Peyer's patch (tissue), 4 donors: ENCODE data around the gene AMDHD1. TPM values are rescaled to one million over a fixed set of nuclear protein-coding genes. Genes with fewer than 3 reads are reported as not detected.

Experiments used
- DNase-seq, 3 donors: peaks; one replicate each; pipeline ENCODE4 v3.0.0-alpha.2; 2017 to 2019
- H3K27ac ChIP-seq, 4 donors: fragments of 200-600 bp; sonication (generic); one replicate each; pipeline ENCODE4 v1.5.1; 2016 to 2019
- H3K27me3 ChIP-seq, 2 donors: fragments of 200-600 bp; sonication (generic); one replicate each; pipeline ENCODE4 v1.5.1; 2019
- H3K36me3 ChIP-seq, 3 donors: fragments of 200-600 bp; sonication (generic); one replicate each; pipeline ENCODE4 v1.5.1; 2016 to 2019
- H3K4me1 ChIP-seq, 4 donors: fragments of 200-600 bp; sonication (generic); one replicate each; pipeline ENCODE4 v1.5.1; 2016 to 2019
- H3K4me3 ChIP-seq, 4 donors: fragments of 200-600 bp; sonication (generic); 1 replicate in 3 of 4; 2 replicates in 1 of 4; pipeline ENCODE4 v1.5.1; 2016 to 2019; ENCODE audit warnings: mild to moderate bottlenecking in 1 of 4
- H3K9me3 ChIP-seq, 4 donors: fragments of 200-600 bp; sonication (generic); one replicate each; pipeline ENCODE4 v1.5.1; 2016 to 2019; ENCODE audit warnings: mild to moderate bottlenecking in 1 of 4
- POLR2A ChIP-seq, 2 donors: fragments of 450-650 bp; IDR thresholded peaks; one replicate each; pipeline ENCODE4 v1.5.1; 2017; ENCODE audit warnings: antibody characterized with exemption in 2 of 2, mild to moderate bottlenecking in 2 of 2, moderate library complexity in 2 of 2
- total RNA-seq, 4 donors: library from RNA; depleted of rRNA; stranded (reverse); fragments of >200 nt; gene quantifications; one replicate each; pipeline ENCODE4 v1.1.0, GENCODE V29; 2016
- TF ChIP-seq, protein P1 (sequence below), 6 experiments: fragments of 450-650 bp in 4 of 6; fragments of 200-600 bp in 2 of 6; sonication (generic) in 1 of 6; IDR thresholded peaks; one replicate each; pipeline ENCODE4 v1.5.1; 2017 to 2019; ENCODE audit warnings: antibody characterized with exemption in 6 of 6, mild to moderate bottlenecking in 3 of 6, moderate library complexity in 1 of 6

Gene AMDHD1
- total RNA-seq, 4 donors from 2014 or later: 1.7 to 3.5 (median 2.5) TPM; not detected in 1

DNA sequence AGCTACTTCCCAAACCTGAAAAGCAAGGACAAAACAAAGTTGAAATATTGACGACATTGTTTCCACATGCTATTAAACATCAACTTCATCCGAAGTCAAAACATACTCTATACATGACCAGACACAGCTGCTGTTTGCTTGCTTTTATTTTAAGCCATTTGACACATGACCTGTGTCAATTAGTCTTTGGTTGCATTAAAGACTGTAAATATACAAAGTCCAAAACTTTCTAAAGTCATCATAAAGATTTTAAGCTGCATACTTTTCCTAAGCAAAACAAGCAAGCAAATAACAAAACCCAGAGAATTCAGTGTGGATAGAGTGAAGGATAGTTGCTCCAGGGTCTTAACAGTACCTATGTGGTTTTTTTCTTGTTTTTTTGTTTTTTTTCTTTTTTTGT, 31.2 kb downstream of the AMDHD1 start:
- Histone ChIP-seq H3K36me3 (no peaks in the 10 kb centered on the region), H3K27ac (no peak overlapping the region), H3K27me3 (no peaks in the 10 kb centered on the region), H3K4me3 (no peak overlapping the region), H3K9me3 (no peaks in the 10 kb centered on the region), H3K4me1 (peaks cover 0 to 5% (median 0%) of the 10 kb centered on the region in 4 donors)
- DNase-seq: no peak
- TF ChIP-seq, protein P1, sequence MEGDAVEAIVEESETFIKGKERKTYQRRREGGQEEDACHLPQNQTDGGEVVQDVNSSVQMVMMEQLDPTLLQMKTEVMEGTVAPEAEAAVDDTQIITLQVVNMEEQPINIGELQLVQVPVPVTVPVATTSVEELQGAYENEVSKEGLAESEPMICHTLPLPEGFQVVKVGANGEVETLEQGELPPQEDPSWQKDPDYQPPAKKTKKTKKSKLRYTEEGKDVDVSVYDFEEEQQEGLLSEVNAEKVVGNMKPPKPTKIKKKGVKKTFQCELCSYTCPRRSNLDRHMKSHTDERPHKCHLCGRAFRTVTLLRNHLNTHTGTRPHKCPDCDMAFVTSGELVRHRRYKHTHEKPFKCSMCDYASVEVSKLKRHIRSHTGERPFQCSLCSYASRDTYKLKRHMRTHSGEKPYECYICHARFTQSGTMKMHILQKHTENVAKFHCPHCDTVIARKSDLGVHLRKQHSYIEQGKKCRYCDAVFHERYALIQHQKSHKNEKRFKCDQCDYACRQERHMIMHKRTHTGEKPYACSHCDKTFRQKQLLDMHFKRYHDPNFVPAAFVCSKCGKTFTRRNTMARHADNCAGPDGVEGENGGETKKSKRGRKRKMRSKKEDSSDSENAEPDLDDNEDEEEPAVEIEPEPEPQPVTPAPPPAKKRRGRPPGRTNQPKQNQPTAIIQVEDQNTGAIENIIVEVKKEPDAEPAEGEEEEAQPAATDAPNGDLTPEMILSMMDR (IDR thresholded peaks at IDR 0.05): no peak
- no peak for TF ChIP-seq POLR2A (IDR thresholded peaks at IDR 0.05)

DNA sequence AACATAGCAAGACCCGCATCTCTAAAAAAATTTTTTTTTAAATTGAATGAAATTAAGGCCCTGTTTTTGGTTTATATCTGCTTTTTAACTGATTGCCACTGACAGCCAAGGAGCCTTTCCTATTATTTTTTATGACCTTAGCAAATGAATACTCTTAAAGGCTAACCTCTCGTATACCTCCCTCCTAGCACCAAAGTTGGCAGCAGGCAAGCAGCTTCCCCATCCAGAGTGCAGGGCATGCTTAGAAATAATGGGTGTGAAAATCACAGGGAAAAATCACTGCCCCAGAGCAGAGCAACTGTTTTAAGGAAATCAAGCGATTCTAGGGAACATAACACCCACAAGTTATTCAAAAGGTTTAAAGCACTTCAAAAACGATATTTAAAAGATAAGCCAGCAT, 32.4 kb downstream of the AMDHD1 start:
- no peak for TF ChIP-seq POLR2A (IDR thresholded peaks at IDR 0.05)
- TF ChIP-seq, protein P1 (IDR thresholded peaks at IDR 0.05): no peak
- no peaks in the 10 kb centered on the region for H3K9me3 ChIP-seq
- no peaks in the 10 kb centered on the region for H3K27me3 ChIP-seq

DNA sequence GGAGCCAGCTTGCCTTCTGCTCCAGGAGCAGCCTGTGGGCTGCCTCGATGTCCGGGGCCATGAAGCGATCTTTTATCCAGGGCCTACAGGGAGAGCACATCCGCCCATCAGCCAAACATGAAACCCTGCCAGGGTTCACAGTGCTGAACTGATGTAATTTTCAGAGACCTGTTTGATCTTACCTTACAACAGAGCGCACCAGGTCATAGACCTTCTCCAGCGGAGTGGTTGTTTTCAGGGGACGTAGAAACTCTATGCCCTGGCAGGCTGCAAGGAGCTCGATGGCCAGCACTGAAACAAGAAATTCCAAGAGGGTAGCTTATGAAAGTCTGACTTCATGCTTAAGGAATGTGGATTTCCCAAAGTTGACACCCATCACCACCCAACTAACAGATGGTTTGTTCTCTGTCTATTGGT, 33.3 kb downstream of the AMDHD1 start:
- no peak overlapping the region for H3K27ac ChIP-seq
- DNase-seq: no peak
- TF ChIP-seq, protein P1 (IDR thresholded peaks at IDR 0.05): no peak
- TF ChIP-seq POLR2A (IDR thresholded peaks at IDR 0.05): no peak
- H3K4me1 ChIP-seq: peaks cover 0 to 5% (median 0%) of the 10 kb centered on the region in 4 donors
- H3K9me3 ChIP-seq: no peaks in the 10 kb centered on the region
- H3K36me3 ChIP-seq: no peaks in the 10 kb centered on the region
- H3K27me3 ChIP-seq: no peaks in the 10 kb centered on the region
- no peak overlapping the region for H3K4me3 ChIP-seq

More for the DNA sequence above, 32.4 kb downstream of the AMDHD1 start:
- H3K27ac ChIP-seq: no peak overlapping the region
- H3K4me3 ChIP-seq: no peak overlapping the region
- DNase-seq: no peak
- H3K4me1 ChIP-seq: peaks cover 0 to 5% (median 0%) of the 10 kb centered on the region in 4 donors
- H3K36me3 ChIP-seq: no peaks in the 10 kb centered on the region

DNA sequence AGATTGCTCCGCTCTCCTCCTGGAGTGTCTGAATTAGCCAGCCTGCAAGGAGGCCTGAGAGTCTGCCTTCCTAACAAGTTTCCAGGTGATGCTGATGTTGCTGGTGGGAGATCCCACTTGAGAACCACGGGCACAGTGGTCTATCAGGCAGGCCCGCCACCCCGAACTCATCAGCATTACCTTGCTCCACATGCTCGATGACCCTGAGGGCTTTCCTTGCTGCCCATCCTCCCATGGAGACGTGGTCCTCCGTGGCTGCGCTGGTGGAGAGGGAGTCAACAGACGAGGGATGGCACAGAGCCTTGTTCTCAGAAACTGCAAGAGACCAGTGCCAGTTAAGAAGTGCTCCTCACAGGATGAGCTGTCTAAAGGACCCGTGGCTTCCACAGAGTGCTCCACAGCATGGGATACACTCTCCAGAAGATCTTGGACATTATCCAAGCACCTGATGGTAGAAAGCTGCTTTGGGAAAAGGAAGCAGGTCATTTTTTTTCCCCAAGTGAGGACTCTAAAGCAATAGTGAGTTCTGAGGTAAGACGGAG, 34.7 kb downstream of the AMDHD1 start:
- Histone ChIP-seq H3K27me3 (no peaks in the 10 kb centered on the region), H3K27ac (no peak overlapping the region), H3K9me3 (no peaks in the 10 kb centered on the region), H3K36me3 (no peaks in the 10 kb centered on the region), H3K4me1 (peaks cover 0 to 5% (median 0%) of the 10 kb centered on the region in 4 donors), H3K4me3 (no peak overlapping the region)
- TF ChIP-seq, protein P1 (IDR thresholded peaks at IDR 0.05): no peak
- no peak for TF ChIP-seq POLR2A (IDR thresholded peaks at IDR 0.05)
- no peak for DNase-seq

DNA sequence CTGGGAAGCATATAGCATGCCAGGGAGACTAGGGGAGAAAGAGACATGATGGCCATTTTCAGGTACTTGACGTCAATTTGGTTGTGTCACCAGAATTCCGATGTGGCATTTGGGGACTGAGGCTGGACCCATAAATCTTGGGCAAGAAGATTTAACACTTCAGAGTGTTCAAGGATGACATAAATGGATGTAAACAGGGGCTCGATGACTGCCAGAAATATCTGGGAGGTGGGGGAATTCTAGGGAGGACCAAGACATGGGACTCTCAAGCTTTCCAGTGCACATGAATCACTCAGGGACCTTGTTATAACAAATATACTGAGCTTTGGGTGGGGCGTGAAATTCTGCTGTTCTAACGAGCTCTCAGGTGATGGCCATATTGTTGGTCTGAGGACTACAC, 35.2 kb downstream of the AMDHD1 start:
- Histone ChIP-seq H3K9me3 (no peaks in the 10 kb centered on the region), H3K27me3 (no peaks in the 10 kb centered on the region), H3K36me3 (no peaks in the 10 kb centered on the region), H3K27ac (no peak overlapping the region), H3K4me3 (no peak overlapping the region), H3K4me1 (peaks cover 0 to 5% (median 0%) of the 10 kb centered on the region in 4 donors)
- TF ChIP-seq POLR2A (IDR thresholded peaks at IDR 0.05): no peak
- TF ChIP-seq, protein P1 (IDR thresholded peaks at IDR 0.05): no peak
- no peak for DNase-seq
